ENCODE measurements around the gene RPL22. TPM values are rescaled to one million over a fixed set of nuclear protein-coding genes. Genes with fewer than 3 reads are reported as not detected.

Gene RPL22
- total and polyA plus RNA-seq, 2 of the 13 experiments (the other 11 are each of a cell fraction or from before 2014, with no cell fraction given): 214 to 545 TPM

GRCh38 chr1:6163973-6164617 lies 35.3 kb downstream of the RPL22 start (continued):
- TF ChIP-seq, protein P1, sequence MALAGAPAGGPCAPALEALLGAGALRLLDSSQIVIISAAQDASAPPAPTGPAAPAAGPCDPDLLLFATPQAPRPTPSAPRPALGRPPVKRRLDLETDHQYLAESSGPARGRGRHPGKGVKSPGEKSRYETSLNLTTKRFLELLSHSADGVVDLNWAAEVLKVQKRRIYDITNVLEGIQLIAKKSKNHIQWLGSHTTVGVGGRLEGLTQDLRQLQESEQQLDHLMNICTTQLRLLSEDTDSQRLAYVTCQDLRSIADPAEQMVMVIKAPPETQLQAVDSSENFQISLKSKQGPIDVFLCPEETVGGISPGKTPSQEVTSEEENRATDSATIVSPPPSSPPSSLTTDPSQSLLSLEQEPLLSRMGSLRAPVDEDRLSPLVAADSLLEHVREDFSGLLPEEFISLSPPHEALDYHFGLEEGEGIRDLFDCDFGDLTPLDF (CRISPR knock-in tag; IDR thresholded peaks at IDR 0.05): no peak
- no peak for TF ChIP-seq SP5 (CRISPR knock-in tag; IDR thresholded peaks at IDR 0.05; ENCODE audit: borderline replicate concordance, low read depth)

DNA sequence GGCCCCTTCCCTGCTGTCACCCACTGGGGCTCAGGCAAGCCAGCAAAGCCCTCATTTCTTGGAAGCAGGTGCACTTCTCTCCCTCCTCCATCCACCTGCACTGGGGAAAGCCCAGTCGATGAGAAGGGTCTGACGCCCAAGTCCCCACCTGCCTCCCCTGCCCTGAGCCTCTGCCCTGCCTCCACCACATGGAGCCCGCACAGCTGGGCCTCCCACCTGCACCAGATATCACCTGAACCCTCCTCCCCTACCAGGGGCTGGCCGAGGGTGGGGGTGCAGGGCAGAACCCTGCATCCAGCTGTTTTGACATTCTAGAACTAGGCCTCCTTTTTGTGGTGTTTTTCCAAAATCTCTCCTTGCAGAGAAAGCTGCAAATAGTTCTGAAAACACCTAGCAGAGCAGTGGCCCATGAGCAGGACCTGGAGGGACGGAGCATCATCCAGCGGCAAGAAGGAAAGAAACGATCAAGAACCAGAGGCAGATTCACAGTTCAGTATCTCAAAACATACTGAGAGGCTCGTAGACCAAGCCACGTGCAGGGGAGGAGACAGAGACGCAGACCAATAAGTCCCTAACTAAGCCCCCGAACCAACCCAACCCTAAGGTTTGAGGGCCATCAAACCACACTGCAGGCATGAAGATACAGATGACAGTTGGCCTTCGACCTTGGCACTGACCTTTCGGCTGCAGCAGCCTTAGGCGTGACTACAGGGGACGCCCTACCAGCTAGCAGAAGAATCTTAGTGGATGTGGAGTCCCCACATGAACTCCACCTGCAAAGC lies 36.0 kb downstream of the RPL22 start:
- POLR2A ChIA-PET: no interaction called here
- peaks cover 2% of the 10 kb centered on the region for H3K4me1 ChIP-seq (ENCODE audit: insufficient read depth, low read length)
- H2AFZ ChIP-seq (ENCODE audit: low read length): no peak overlapping the region
- no peak for DNase-seq (ENCODE audit: low spot score)
- in situ Hi-C loops (cut with HindIII; ENCODE audit: extremely low pct_ligation_motif_present, low pct_unique_long_range_greater_than_20kb) (no loop called here), intact Hi-C loops (cut with micrococcal nuclease; ENCODE audit: unreplicated experiment) (no loop called here)
- H3K9ac ChIP-seq (ENCODE audit: insufficient read depth, low read depth, low read length): no peak overlapping the region
- no peaks in the 10 kb centered on the region for H3K79me2 ChIP-seq (ENCODE audit: insufficient read depth, low read length)
- TF ChIP-seq ZBTB37 (CRISPR knock-in tag; IDR thresholded peaks at IDR 0.05) (no peak), ZNF768 (CRISPR knock-in tag; IDR thresholded peaks at IDR 0.05) (0 out of 2 replicates have a peak, but pooled peaks have one; percentile 5)
- no peak overlapping the region for H3K4me2 ChIP-seq (ENCODE audit: low read depth, low read length)
- H3K27me3 ChIP-seq (ENCODE audit: control insufficient read depth in 1 of 2, insufficient read depth in 2 of 2, low read length in 2 of 2): peaks cover 22 to 82% of the 10 kb centered on the region in 2 experiments
- WGBS (ENCODE audit: low lambda C conversion rate): 29% methylated on average over 6 of the region's 15 CpGs
- H3K9me3 ChIP-seq (ENCODE audit: low read length): no peaks in the 10 kb centered on the region
- no TSS peak for BruUV-seq (replicated peaks)
- H3K36me3 ChIP-seq (replicated peaks in 1 of 2; ENCODE audit: control insufficient read depth in 1 of 2, insufficient read depth in 2 of 2, low read length in 2 of 2): no peaks in the 10 kb centered on the region
- no peak for ATAC-seq
- no peak overlapping the region for H3K27ac ChIP-seq (ENCODE audit: extremely low read length, insufficient read depth, low read length)
- H4K20me1 ChIP-seq (ENCODE audit: insufficient read depth, low read length): peaks cover 13% of the 10 kb centered on the region; the same call in 1 of the 2 replicates
- CTCF ChIA-PET (ENCODE audit: low intra/inter-chr PET ratio, low total read pairs): no interaction called here
- H3K4me3 ChIP-seq (replicated peaks in 1 of 3; ENCODE audit: insufficient read depth in 1 of 3, low read depth in 2 of 3, low read length in 3 of 3): no peak overlapping the region
- no peak for FAIRE-seq
